PC-9 (cell line): ENCODE results near the gene TSPAN18. TPM values are rescaled to one million over a fixed set of nuclear protein-coding genes. Genes with fewer than 3 reads are reported as not detected.

Experiments used
- BruUV-seq: library from RNA; stranded (reverse); fragments of 400-500 nt; replicated peaks from 2 replicates; lab custom pipeline; 2021; lab: Mats Ljungman, UMichigan
- CTCF ChIA-PET: fragments of 300-600 bp; sonication (Branson Sonifier 250); formaldehyde crosslinking; loops from one replicate; lab custom pipeline; 2022; ENCODE audit warnings: antibody characterized with exemption; lab: Charles Lee
- POLR2A ChIA-PET: fragments of 300-600 bp; sonication (Branson Sonifier 250); formaldehyde crosslinking; loops from one replicate; lab custom pipeline; 2022; ENCODE audit warnings: antibody characterized with exemption; ENCODE audit not compliant: unreplicated experiment; lab: Charles Lee
- DNase-seq, 2 experiments: peaks; one replicate each; pipeline versions ENCODE4 v3.0.0 to v3.0.0-alpha.2; 2015 to 2022; ENCODE audit warnings: mixed read lengths in 1 of 2
- H2AFZ ChIP-seq: fragments of 200-600 bp; sonication (generic); 2 replicates; pipeline ENCODE4 v1.8.1; 2017; ENCODE audit warnings: antibody characterized with exemption
- H3F3A ChIP-seq: fragments of 200-600 bp; sonication (generic); 2 replicates; pipeline ENCODE4 v1.8.1; 2017; ENCODE audit warnings: antibody characterized with exemption, mild to moderate bottlenecking, low read depth; ENCODE audit not compliant: insufficient read depth
- H3K27ac ChIP-seq: fragments of 200-600 bp; sonication (generic); 2 replicates; pipeline ENCODE4 v1.6.1; 2016; ENCODE audit warnings: mixed run types
- H3K27me3 ChIP-seq: fragments of 200-600 bp; sonication (generic); 2 replicates; pipeline ENCODE4 v1.6.1; 2016; ENCODE audit warnings: low read depth, mixed run types; ENCODE audit not compliant: insufficient read depth
- H3K36me3 ChIP-seq: fragments of 200-600 bp; sonication (generic); 2 replicates; pipeline ENCODE4 v1.6.1; 2016; ENCODE audit warnings: low read depth, mixed run types
- H3K4me1 ChIP-seq: fragments of 200-600 bp; sonication (generic); replicated peaks from 2 replicates; pipeline ENCODE4 v1.6.1; 2016; ENCODE audit warnings: mixed run types; ENCODE audit not compliant: insufficient read depth
- H3K4me2 ChIP-seq: fragments of 200-600 bp; sonication (generic); 2 replicates; pipeline ENCODE4 v1.6.1; 2017; ENCODE audit warnings: mixed run types
- H3K4me3 ChIP-seq: fragments of 200-600 bp; sonication (generic); 2 replicates; pipeline ENCODE4 v1.6.1; 2016; ENCODE audit warnings: mixed run types
- H3K79me2 ChIP-seq: fragments of 200-600 bp; sonication (generic); 2 replicates; pipeline ENCODE4 v1.6.1; 2017; ENCODE audit warnings: low read depth, mixed run types
- H3K9me2 ChIP-seq: fragments of 200-600 bp; sonication (generic); 2 replicates; pipeline ENCODE4 v1.8.1; 2017; ENCODE audit warnings: mild to moderate bottlenecking; ENCODE audit not compliant: insufficient read depth
- H3K9me3 ChIP-seq: fragments of 200-600 bp; sonication (generic); 2 replicates; pipeline ENCODE4 v1.8.1; 2016; ENCODE audit warnings: low read depth; ENCODE audit not compliant: insufficient read depth
- H4K20me1 ChIP-seq: fragments of 200-600 bp; sonication (generic); 2 replicates; pipeline ENCODE4 v1.8.1; 2017; ENCODE audit not compliant: insufficient read depth
- CTCF ChIP-seq: fragments of 200-600 bp; sonication (generic); conservative IDR thresholded peaks from 2 replicates; pipeline ENCODE4 v1.6.1; 2017; ENCODE audit warnings: mixed run types, antibody characterized with exemption, mild to moderate bottlenecking, moderate library complexity
- EZH2 ChIP-seq: fragments of 200-600 bp; sonication (generic); IDR thresholded peaks from 2 replicates; pipeline ENCODE4 v1.8.0; 2017; ENCODE audit warnings: antibody characterized with exemption, low read depth
- intact Hi-C: fragments of 100-400 bp; cut with micrococcal nuclease; formaldehyde crosslinking; loops from one replicate; pipeline ENCODE4 v1.10.0; 2022; ENCODE audit not compliant: unreplicated experiment
- total RNA-seq: library from RNA; stranded (reverse); gene quantifications from 2 replicates; pipeline ENCODE4 v1.2.3, GENCODE V29; 2021

TSPAN18 gene
- total RNA-seq, 1 experiment from 2014 or later: not detected

- no peaks in the 10 kb centered on the region for H3F3A ChIP-seq
- H3K4me2 ChIP-seq: no peak overlapping the region
- no peaks in the 10 kb centered on the region for H3K9me3 ChIP-seq
- H4K20me1 ChIP-seq: peaks cover 4% of the 10 kb centered on the region; the same call in 1 of the 2 replicates
- no peak overlapping the region for H2AFZ ChIP-seq
- no peaks in the 10 kb centered on the region for H3K9me2 ChIP-seq
- ChIA-PET CTCF (interaction anchor here (0.6 kb wide), 1 partner anchor 154 kb away, joined by 3 read pairs; no protein-coding TSS in a partner anchor), POLR2A (no interaction called here)
- TF ChIP-seq EZH2: no peak
- peak; percentile 91 for TF ChIP-seq CTCF
- no peak overlapping the region for H3K4me3 ChIP-seq
- DNase-seq: peak; percentile 41 to 45
- intact Hi-C loops: loop anchor here (2.0 to 5.0 kb wide), 2 partner anchors 153 to 219 kb away; no protein-coding TSS in a partner anchor
- peaks cover 40% of the 10 kb centered on the region for H3K27me3 ChIP-seq
- H3K79me2 ChIP-seq: no peaks in the 10 kb centered on the region
- no peaks in the 10 kb centered on the region for H3K36me3 ChIP-seq
- no TSS peak for BruUV-seq
- H3K27ac ChIP-seq: no peak overlapping the region
- no peaks in the 10 kb centered on the region for H3K4me1 ChIP-seq
Observed at GRCh38 chr11:44775366-44775984, 48.7 kb downstream of the TSPAN18 start.

GRCh38 chr11:44775985-44776446 lies 49.3 kb downstream of the TSPAN18 start:
- no peaks in the 10 kb centered on the region for H3K36me3 ChIP-seq
- no peak overlapping the region for H3K4me2 ChIP-seq
- no peak overlapping the region for H3K27ac ChIP-seq
- no peaks in the 10 kb centered on the region for H3K9me3 ChIP-seq
- no peaks in the 10 kb centered on the region for H3K4me1 ChIP-seq
- no TSS peak for BruUV-seq
- intact Hi-C loops: loop anchor here (2.0 to 5.0 kb wide), 2 partner anchors 154 to 219 kb away; no protein-coding TSS in a partner anchor
- no peak for TF ChIP-seq EZH2
- TF ChIP-seq CTCF: no peak
- no peak overlapping the region for H2AFZ ChIP-seq
- H3K27me3 ChIP-seq: peaks cover 40% of the 10 kb centered on the region
- no peaks in the 10 kb centered on the region for H3K79me2 ChIP-seq
- no peaks in the 10 kb centered on the region for H3F3A ChIP-seq
- POLR2A ChIA-PET: no interaction called here
- CTCF ChIA-PET: no interaction called here
- DNase-seq: no peak
- H3K9me2 ChIP-seq: no peaks in the 10 kb centered on the region
- no peak overlapping the region for H3K4me3 ChIP-seq
- H4K20me1 ChIP-seq: peaks cover 4% of the 10 kb centered on the region; the same call in 1 of the 2 replicates

- H3K79me2 ChIP-seq: no peaks in the 10 kb centered on the region
- POLR2A ChIA-PET: no interaction called here
- H3K27me3 ChIP-seq: peaks cover 36% of the 10 kb centered on the region
- no peak for DNase-seq
- BruUV-seq: no TSS peak
- H3K9me3 ChIP-seq: no peaks in the 10 kb centered on the region
- H3K4me3 ChIP-seq: no peak overlapping the region
- no peak overlapping the region for H2AFZ ChIP-seq
- no peaks in the 10 kb centered on the region for H3K9me2 ChIP-seq
- no peaks in the 10 kb centered on the region for H3F3A ChIP-seq
- H4K20me1 ChIP-seq: peaks cover 1% of the 10 kb centered on the region; the same call in 1 of the 2 replicates
- TF ChIP-seq EZH2: no peak
- TF ChIP-seq CTCF: no peak
- CTCF ChIA-PET: no interaction called here
- no peak overlapping the region for H3K4me2 ChIP-seq
- no peak overlapping the region for H3K27ac ChIP-seq
- intact Hi-C loops: loop anchor here (5.0 kb wide), 1 partner anchor 154 kb away; no protein-coding TSS in a partner anchor
- H3K4me1 ChIP-seq: no peaks in the 10 kb centered on the region
- H3K36me3 ChIP-seq: no peaks in the 10 kb centered on the region
Observed at GRCh38 chr11:44776551-44777208, 49.9 kb downstream of the TSPAN18 start.
